Stimulated activated CD4-positive, alpha-beta T cell treated with anti-CD3 and anti-CD28 coated beads, TNF-alpha, amount 100 ng/mL, for 4 hours (primary cell): ENCODE results near the gene PNMA8A.
"Not testable (repeated sequence)": the region's sequence is repeated elsewhere in the genome, so short reads cannot be mapped to it uniquely, and the experiment has no call there.

Source experiments
- DNase-seq, 3 experiments: peaks; one replicate each; pipeline ENCODE4 v3.0.0-alpha.2; 2020; ENCODE audit warnings: low read depth in 3 of 3

Gene PNMA8A, protein sequence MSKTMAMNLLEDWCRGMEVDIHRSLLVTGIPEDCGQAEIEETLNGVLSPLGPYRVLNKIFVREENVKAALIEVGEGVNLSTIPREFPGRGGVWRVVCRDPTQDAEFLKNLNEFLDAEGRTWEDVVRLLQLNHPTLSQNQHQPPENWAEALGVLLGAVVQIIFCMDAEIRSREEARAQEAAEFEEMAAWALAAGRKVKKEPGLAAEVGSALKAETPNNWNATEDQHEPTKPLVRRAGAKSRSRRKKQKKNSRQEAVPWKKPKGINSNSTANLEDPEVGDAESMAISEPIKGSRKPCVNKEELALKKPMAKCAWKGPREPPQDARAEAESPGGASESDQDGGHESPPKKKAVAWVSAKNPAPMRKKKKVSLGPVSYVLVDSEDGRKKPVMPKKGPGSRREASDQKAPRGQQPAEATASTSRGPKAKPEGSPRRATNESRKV

DNA sequence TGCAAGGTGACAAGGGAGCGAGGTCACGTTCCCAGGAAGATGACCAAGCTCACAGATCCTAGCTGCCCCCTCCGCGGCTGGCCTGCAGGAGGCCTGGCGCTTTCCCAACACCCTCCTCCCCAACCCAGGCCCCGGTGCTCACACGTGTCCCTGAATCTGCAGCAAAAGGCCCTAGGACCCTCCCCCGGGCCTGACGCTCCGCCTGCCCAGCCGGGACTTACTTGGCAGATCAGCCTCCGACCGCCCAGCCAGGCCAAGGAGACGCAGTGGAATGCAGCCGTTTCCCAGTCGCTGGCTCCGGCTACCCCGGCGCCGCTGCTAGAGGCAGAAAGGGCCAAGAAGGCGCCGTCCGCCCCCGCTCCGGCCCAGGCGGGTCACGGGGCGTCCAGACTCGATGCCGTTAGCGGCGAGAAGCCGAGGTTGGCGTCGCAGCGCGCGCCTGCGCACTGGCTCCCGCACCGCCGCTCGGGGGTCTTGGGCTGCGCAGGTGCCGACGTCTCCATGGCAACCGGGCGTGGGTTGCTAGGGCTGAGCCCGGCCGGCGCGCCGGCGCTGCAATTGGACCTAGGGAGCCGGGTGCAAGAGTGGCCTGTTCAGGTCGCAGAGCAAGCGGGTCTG is at the start of gene PNMA8A:
Gene PNMA8A (minus strand): TSS at position 448 of the 618 bp plus-strand sequence. CDS start 528 bp downstream, outside the sequence.
- no peak for DNase-seq

DNA sequence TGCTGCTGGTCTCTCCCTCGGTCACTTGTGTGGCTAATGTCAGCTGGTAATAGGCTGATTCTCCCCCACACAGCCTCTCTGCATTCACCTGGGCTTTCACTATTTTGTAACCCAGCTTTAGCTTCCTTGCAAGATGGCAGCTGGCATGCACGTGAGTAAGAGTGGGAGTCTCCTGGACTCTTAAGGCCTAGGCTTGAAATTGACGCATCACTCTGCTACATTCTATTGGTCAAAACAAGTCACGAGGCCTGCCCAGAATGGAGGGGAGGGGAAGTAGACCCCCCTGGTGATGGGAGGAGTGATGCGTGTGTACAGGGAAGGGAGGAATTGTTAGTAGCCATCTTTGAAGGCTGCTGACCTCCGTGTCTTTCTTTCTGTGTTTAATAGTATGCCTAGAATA is 49.3 kb upstream of the PNMA8A start:
- DNase-seq, result no peak

DNA sequence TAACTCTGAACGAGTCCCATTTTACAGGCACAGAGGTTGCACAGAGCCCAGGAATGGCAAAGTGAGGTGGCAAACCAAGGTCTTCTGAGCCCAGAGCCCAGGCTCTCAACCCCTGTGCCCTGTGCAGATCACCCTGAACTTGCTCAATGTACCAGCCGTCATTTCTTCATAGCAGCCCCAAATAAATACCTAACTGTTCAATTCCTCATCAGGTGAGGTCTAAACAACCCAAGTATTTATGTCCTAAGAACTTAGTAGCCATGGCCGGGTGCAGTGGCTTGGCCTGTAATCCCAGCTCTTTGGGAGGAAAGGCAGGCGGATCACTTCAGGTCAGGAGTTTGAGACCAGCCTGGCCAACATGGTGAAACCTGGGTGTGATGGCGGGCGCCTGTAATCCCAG is 46.1 kb upstream of the PNMA8A start:
- DNase-seq, result no peak

DNA sequence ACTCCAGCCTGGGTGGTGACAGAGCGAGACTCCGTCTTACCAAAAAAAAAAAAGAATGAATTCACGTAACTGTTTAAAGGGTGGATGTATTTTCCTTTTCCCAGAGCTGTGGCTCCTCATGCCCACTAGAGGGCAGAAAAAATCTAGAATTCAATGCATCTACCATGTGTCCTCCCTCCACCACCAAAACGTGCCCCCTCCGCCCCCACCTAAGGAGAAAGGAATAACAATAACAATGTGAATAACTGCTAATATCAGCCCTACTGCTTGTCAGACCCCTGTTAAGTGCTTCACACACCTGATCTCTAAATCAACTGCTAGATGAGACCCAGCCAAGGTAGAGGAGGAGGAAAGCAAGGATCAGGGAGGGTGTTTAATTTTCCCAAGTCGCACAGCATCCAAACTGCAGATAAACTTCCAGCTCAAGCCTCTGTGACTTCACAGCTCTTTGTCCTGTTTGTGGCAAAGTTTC is 44.6 kb upstream of the PNMA8A start:
- no peak for DNase-seq

DNA sequence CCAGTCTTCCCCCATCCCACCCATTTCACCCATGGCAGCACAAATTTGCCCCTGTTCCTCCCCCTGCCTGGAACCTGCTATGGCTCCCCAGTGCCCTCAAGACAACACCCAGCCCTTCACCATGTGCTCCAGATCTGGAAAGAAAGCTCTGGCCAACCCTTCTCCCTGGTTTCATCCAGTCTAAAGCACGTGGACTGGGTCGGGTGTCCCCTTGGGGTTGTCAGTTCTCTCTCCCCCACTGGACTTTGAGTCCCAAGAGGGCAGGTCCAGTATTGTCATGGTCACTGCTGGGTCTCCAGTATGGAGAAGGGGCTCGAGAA is 43.9 kb upstream of the PNMA8A start:
- DNase-seq, result no peak

DNA sequence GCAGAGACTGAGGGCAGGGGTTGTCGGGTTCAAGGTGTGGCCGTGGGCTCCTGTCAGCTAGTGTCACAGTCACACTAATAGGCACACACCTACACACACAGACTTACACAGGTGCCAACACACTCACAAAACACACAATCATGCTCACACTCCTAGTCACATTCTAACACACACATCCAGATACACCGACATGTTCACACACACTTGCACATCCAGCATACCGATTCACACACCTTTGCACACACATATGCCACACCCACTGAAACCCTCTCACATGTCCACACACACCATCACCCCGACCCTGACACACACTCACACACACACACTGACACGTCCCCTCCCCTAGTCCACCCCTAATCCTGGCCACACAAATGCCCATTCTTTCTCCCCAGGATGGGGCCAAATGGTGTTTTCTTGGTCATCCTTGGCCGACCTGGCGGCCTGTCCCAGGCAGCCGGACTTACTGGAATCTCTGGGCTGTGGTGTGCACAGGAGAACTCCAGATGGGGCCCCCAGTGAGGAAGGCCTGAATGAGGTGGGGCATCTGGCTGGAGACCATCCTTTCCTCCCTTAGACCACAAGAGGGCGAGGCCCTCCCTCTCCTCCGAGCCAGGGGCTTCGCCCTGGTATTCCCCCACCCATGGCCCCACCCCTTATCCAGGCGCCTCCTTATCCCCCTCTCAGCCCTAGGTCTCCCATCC is 43.4 kb upstream of the PNMA8A start:
- DNase-seq, result no peak

DNA sequence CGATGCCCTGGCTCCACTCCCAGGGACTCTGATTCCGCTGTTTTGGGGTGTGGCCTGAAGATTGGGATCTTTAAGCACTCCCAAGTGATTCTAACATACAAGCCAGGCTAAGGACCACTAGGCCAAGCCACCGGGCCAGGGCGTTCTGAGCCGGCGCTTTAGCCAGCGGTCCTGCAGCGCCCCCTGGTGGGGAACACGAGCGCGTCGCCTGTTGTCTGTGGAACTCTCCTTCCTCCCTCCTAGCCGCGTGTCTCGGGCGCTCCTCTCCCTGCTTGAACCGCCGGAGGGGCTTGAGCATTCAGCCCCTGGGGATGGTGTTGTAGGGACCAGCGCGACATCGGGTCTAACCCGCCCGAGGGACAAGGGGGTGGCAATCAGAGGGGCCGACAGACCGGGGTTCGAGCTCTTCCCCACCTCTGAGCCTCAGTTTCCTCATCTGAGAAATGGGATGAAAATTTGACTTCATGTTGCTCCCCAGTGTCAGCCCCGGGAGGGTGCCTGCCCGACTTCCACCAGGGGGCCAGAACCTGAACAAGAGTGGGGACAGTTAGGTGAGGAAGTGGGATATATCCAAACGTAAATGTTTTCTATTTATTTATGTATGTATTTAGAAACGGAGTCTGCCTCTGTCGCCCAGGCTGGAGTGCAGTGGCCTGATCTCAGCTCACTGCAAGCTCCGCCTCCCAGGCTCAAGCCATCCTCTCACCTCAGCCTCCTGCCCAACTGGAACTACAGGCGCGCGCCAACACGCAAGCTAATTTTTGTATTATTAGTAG is 42.3 kb upstream of the PNMA8A start:
- DNase-seq, result peak; percentile 62 to 84 (median 73)

DNA sequence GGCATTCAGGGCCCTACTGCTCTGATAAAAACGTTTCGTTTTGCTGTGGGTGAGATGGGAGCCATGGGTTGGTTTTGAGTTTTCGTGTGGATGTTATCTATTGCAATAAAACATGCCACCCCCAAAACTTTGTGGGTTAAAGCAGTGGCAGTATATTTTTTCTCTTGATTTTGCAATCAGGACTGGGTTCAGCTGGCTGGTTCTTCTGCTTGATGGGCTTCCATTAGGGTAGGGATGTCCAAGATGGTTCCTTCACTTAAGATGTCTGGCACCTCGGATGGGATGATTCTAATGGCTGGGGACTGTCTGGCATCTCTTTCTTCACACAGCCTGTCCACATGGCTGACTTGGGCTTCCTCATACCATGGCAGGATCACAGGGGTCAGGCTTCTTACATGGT is 39.9 kb upstream of the PNMA8A start:
- no peak for DNase-seq

DNA sequence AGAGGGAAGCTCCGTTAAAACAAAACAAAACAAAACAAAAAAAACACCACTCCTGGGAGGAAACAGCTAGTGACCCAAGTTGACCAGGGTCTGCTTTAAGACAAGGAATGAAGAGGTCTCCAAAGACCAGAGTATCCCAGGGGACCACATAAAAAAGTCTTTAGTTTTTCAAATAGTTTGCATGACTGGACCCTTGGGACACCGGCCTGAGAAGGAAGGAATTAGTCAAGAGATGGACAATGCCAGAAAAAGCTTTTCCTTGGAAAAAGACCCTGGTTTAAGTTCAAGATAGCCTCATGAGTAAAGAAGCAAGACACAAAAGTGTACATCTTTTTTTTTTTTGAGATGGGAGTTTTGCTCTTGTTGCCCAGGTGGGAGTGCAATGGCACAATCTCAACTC is 36.8 kb upstream of the PNMA8A start:
- DNase-seq, result no peak

DNA sequence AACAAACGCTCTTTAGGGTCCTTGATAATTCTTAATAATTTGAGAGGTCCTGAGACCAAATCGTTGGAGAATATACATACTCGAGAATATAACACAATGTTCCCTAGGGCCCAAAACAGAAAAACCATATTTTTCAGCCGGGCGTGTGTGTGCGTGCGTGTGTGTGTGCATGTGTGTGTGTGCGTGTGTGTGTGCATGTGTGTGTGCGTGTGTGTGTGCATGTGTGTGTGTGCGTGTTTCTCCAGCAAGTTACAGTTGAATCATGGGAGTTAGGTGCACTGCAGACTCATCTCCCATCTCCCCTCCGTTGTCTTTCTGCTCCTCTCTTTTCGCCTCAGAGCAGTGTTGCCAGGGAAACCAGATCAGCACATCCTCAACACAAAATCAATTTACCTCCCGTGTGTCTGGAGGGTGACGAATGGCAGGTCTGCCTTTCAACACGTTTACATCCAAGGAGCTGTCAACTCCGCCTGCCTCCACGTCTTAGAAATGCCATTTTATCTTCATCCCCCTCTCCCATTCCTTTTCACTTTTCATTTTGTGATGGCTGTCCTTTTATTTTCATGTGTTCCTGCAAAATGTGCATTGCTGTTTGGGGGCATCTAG is 32.6 kb upstream of the PNMA8A start:
- DNase-seq, result no peak

DNA sequence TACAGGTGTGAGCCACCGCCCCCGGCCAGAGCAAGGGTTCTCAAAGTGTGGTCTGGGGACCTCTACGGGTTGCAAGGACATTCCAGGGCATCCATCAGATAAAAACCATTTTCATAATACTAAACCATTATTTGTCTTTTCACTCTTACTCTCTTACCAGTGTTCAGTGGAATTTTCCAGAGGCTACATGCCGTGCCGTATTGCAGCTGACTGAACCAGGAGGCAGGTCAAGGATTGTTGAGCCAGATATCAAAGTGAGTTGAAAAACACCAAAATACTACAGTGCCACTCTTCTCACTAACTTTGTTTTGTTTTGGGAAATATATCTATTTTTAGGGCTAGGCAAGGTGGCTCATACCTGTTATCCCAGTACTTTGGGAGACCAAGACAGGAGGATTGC is 31.5 kb upstream of the PNMA8A start:
- DNase-seq, result no peak

DNA sequence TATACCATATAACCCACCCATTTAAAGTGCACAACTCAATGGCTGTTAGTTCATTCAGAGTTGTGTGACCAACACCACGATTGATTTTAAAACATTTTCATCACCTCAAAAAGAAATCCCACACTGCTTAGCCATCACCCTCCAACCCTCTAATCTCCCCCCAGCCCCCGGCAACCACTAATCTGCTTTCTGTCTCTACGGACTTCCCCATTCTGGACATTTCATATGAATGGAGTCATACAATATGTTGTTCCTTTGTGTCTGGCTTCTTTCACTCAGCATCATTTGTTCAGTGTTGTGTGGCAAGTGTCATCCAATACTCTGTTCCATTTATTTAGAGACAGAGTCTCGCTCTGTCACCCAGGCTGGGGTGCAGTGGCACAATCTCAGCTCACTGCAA is 28.3 kb upstream of the PNMA8A start:
- no peak for DNase-seq

DNA sequence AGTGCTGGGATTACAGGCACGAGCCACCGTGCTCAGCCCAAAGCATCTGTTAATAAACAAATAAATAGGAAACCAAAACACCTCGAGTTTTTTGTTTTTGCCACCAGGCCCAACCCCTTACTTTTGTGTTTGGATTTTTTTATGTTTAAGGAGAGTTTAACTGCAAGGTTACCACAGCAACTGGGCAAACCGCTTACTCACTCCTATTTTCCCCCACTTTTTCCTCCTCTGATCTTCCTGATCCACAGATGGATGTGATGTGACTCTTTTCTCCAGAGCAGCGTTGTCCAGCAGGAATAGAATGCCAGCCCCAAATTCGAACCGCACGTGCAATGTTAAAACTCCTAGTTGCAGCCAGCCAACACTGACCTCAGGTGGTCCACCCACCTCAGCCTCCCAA is 26.4 kb upstream of the PNMA8A start:
- no peak for DNase-seq

DNA sequence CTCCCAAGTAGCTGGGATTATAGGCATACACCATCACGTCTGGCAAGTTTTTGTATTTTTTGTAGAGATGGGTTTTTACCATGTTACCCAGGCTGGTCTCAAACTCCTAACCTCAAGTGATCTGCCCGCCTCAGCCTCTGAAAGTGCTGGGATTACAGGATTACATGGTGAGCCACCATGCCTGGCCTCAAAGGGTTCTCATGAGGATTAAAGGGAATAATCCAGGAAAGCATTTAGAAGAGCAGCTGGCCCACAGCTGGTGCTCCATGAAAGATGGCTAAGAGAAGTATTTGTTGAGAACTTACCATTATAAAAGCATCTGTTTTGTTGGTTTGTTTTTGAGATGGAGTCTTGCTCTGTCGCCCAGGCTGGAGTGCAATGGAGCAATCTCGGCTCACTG is 25.5 kb upstream of the PNMA8A start:
- DNase-seq, result not testable (repeated sequence)

DNA sequence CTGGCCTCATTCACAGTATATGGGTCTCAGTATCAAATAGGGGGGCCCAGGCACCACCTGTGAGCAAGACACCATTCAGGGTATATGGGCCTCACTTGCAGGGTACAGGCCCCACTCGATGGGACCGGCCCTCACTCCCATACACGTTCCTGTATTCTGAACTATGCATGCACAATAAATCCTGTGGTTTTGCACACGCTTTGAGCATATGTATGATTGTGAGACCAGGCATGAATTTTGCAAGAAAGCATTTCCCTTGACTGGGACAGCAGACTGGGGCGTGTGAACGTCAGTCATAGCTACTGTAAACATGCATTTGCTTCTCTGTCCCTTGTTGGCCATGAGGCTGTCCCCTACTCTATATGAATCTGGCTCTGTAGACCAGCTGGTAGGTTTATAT is 24.9 kb upstream of the PNMA8A start:
- DNase-seq, result no peak

DNA sequence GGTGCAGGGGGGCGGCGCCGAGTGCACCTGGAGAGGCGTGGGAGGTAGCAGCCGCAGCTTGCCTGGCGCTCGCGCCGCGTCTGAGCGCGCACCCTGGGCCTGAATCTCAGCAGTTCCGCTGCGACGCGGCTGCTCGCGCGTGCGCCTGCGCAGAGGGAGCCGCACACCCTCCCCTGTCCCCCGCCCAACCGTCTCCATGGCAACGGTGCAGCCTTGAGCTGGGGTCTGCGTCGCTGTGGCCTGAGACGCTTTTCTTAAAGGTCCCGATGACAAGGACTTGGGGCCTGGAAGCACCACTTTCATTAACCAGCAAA is 24.4 kb upstream of the PNMA8A start, which contains the start of gene PNMA8B:
Gene PNMA8B (minus strand): TSS at position 82 of the 314 bp plus-strand sequence. CDS start 402 bp downstream, outside the sequence.
- DNase-seq, result peak in 2 of 3 experiments; percentile 25 to 39

DNA sequence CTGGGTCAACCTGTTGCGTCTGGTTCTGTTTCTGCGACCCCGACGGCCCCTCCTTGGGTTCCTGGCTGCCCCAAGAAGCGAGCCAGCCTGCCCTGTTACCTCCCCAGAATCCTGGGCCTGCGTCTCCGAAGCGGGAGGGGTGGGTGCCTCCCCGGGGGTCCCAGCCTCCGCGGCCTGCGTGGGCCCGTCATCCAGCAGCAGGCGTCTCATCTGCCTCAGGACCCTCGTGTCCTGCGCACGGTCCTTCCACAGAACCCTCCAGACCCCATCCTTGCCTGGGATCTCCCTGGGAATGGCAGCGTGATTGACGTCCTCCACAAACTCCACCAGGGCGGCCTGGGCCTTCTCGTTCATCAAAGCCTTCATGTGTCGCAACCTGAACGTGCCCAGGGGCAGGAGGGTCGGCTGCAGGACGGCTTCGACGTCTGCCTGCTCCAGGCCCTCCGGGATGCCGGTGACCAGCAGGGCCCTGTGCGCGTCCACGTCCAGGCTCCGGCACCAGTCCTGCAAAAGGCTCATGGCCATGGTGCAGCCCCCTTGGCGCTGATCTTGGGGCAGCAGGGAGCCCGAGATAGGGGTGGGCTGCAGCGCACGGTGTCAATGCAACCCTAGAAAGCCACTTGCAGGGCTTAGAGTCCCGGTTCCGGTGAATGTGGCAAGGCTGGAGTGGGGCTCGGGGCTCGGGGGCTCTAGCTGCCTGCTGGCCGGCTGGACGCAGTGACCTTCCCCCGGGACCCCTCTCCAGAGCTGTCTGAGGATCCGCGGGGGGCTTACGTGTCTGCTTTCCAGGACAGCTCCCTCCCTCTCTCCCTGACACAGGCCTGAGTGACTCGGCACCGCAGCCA is 23.8 kb upstream of the PNMA8A start:
- no peak for DNase-seq

DNA sequence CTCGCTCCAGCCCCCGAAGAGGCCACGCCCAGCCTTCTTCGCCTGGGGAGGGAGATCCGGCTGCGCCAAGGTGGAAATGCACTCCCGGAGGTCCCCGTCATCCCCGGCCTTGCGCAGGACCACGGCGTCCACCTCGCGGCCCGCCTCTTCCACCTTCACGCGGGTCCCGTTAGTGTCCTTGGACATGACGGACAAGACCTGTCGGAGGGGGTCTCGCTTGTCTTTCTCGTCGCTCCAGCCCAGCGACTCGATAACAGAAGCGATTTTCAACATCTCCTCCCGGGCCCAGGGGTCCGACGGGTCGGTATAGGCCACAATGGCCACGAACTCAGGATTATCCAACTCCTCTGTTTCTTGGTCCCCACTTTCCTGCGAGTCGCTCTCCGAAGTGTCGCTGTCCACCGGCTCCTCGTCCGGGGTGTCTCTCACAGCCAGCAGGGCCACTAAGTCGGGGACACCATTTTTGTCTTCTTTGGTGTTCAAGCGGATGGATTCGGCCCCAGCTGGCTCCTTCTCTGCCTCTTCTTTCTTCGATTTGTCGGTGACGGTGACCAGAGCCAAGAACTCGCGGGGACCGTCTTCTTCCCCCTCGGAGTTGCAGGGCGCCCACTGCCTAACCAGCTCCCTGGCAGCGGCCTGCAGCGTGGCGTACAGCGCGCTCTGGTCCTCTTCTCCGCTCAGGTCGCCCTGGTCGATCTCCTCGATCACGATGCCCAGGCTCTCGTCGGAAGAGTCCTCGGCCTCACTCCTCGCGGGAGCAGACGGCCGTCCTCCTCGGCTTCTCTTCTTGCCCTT is 23.0 kb upstream of the PNMA8A start:
- no peak for DNase-seq

DNA sequence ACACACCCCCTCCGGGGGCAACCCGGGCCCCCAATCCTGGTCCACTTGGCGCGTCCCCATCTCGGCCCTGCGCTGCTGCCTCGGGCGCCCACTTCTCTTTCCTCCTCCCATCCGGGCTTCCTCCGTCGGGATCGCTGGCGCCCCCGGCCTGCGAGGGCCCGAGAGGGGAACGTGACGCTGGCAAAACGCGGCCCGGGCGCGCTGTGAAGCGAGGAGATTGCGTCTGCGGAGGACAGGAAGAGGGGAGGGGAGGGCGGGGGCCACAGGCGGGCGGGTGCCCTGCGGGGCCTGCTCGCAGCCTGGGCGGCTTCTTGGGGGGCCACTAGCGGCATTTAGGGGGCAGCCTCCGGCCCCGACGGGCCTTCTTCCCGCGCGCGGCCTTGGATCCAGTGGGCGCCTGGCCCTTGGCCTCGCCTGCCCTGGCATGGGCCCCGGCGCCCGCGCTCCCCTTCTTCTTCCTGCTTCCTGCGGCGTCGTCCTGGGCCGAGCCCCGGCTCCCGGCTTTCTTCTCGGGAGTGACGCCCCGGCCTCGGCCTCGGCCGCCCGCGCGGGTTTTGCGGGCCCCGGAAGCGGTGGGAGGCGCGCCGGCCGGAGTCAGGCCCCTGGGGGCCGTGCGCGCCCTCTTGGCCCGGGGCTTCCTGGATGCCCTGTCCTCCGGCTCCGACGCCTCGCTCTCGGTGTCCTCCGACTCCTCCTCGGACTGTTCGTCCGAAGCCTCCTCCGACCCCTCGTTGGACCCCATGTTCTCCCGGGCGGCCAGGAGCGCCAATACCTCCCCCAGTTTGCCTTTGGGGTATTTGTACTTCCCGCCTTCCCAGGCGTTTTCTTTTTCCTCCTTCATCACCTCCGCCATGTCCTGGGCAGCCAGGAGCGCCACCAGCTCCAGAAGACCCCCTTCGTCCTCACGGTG is 22.1 kb upstream of the PNMA8A start:
- no peak for DNase-seq
